HG03280 (cell line): ENCODE measurements around the gene F10.
"Not testable (repeated sequence)": the region's sequence is repeated elsewhere in the genome, so short reads cannot be mapped to it uniquely, and the experiment has no call there.

Experiments used
- ATAC-seq: cut with Tn5 transposase; IDR thresholded peaks from one replicate; pipeline ENCODE4 v1.9.1; 2021; ENCODE audit warnings: mild to moderate bottlenecking, moderate library complexity; ENCODE audit not compliant: unreplicated experiment

The F10 gene

DNA sequence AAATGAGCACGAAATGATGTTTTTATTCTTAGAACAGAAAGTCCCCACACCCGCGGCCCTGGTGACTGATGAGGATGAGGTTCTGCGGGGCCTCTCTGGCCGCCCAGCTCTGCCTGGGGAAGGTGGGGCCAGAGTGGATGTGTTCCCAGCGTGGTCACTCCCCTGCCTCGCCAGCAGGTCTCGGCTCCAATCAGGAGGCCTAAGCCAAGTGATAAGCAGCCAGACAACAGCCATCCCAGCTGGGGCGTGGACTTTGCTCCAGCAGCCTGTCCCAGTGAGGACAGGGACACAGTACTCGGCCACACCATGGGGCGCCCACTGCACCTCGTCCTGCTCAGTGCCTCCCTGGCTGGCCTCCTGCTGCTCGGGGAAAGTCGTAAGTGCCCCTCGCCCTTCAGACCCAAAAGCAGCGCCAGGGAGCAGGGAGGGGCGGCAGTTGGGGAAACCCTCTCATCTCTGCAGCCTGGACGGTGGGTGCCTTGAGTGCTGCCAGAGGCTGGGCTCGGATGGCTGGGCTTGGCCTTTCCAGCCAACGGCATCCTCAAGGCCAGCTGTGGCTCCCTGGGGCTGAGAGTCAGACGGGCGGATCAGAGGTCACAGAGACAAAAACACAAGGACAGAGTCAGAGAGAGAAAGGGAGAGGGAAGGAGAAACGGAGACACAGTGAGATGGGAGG, at the start of gene F10:
Gene F10 (plus strand): TSS at position 250 of the 676 bp plus-strand sequence. CDS start 57 bp downstream, at position 307.
- ATAC-seq, result no peak

DNA sequence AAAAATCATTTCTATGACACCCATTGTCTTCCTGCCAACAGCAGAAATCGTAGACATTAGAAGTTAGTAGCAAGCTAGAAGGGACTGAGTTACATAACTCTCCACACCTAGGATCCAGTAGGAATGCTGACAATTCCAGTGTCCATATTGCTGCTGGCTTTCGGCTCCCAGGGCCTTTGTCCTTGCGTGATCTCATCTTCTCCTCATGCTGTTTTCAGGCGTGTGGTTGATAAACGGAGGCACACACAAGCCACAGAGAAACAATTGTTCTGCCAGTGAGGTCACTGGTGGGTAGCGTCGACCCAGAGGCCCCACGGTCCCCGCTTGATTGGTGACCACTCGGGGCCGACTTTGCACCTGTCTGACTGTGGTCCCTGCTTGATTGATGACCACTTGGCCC, 48.7 kb upstream of the F10 start:
- ATAC-seq, result no peak

DNA sequence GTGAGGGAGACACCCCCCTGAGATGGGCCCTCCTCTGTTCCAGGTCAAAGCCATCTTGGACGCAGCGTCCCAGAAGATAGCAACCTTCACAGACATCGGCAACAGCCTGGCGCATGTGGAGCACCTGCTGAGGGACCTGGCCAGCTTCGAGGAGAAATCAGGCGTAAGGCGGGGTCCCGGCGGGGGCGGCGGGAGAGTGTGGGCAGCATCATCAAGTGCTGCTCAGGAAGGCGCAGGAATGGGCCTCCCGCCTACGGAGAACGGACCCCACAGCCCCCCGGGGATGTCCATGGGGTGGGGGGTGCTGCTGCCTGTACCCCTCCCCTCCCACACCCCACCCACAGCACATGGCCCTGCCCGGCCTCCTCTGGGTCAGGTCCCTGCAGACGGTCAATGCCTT, 48.2 kb upstream of the F10 start:
- ATAC-seq, result no peak

DNA sequence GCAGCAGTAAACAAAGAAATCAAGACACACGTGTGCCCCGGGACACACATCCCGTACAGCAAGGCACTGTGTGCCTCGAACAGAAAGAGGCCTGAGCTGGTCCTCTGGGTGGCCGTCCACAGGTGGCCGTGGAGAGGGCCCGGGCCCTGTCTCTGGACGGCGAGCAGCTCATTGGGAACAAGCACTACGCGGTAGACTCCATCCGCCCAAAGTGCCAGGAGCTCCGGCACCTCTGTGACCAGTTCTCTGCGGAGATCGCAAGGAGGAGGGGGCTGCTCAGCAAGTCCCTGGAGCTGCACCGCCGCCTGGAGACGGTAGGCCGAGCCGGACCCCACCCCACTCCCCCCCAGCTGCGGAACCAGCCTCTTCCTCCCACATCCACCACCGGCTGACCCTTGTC, 47.7 kb upstream of the F10 start:
- no peak for ATAC-seq

DNA sequence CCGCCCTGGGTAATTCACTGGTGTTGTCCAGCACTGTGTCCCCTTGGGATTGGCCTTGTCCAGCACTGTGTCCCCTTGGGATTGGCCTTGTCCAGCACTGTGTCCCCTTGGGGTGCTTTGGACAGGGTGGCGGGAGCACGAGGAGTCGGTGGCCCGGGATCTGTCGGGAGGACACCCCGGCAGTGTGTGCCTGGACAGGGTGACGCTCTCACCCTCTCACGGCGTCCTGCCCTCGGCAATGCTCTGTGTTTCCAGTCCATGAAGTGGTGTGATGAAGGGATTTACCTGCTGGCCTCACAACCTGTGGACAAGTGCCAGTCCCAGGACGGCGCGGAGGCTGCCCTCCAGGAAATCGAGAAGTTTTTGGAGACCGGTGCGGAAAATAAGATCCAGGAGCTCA, 46.9 kb upstream of the F10 start:
- no peak for ATAC-seq

DNA sequence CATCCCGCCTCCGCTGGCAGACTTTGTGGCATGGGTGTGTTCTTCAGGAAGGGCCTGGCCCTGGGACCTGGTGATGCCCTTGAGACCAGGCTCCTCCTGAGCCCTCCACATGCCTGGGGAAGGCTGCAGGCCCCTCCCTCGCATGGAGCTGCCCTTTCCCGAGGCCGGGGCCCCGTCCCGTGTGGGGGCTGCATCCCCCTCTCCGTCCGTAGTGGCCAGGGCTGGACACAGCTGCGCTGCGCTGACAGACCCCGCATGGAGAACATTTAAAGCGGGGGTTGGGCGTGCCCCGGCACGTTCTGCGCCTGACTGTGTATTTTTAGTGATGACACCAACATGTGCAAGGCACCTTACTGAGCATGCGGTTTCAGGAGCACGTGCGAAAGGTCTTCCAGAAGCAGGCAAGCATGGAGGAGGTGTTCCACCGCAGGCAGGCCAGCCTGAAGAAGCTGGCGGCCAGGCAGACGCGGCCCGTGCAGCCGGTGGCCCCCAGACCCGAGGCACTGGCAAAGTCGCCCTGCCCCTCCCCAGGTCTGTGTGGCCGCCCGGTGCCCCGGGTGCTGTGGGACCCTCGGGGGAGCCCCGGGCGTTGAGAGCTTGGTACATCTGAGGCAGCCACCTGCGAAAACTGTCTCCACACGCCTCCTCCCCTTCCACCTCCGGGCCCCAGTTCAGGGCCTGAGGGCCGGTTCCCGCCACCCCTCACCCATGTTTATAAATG, 45.8 kb upstream of the F10 start:
- ATAC-seq, result no peak

DNA sequence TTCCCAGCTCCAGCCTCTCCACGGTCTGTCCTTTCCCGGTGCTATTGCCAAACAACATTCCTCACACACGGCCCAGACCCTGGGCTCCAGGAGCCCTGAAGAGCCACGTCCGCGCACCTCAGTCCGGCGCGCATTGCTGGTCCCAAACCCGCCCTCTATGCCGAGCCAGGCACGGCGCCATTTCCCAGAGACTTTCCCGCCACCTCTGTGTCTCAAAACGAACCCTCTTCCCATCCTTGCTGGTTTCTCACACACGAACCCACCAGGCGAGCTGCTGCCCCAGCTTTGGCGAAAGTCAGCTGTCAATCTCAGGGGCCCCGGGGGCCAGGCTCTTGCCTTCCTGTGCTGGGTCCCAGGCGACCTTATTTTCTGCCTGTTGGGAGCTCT, 45.0 kb upstream of the F10 start:
- ATAC-seq, result no peak

DNA sequence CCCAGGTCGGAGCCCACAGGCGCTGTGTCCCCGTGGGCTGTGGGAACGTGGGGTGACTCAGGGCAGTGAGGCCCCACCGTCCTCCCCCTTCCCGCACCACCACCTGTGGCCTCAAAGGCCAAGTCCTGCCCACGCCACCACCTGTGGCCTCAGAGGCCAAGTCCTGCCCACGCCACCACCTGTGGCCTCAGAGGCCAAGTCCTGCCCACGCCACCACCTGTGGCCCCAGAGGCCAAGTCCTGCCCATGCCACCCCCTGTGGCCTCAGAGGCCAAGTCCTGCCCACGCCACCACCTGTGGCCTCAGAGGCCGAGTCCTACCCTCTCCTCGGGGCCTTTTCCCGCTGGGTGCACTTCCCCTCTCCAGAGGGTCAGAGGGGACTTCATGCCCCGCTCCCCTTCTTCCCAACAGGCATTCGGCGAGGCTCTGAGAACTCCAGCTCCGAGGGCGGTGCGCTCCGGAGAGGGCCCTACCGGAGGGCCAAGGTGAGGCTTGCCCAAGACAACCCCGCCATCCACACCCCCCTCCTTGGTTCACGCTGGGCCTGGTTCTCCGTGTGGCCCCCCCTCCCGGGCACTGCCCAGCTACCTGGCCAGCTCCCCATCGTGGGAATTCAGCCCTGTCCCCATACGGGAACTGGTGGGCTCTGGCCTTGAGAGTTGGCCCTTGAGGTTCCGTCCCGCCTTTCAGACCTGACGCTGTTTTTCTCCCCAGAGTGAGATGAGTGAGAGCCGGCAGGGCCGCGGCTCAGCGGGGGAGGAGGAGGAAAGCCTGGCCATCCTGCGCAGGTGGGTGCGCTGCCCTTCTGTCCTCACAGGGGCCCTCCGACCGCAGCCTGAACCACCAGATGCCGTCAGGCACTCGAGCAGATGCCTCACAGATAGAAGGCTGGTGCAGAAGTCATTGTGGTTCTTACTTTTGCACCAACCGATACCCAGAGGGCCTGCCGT, 44.4 kb upstream of the F10 start:
- no peak for ATAC-seq

DNA sequence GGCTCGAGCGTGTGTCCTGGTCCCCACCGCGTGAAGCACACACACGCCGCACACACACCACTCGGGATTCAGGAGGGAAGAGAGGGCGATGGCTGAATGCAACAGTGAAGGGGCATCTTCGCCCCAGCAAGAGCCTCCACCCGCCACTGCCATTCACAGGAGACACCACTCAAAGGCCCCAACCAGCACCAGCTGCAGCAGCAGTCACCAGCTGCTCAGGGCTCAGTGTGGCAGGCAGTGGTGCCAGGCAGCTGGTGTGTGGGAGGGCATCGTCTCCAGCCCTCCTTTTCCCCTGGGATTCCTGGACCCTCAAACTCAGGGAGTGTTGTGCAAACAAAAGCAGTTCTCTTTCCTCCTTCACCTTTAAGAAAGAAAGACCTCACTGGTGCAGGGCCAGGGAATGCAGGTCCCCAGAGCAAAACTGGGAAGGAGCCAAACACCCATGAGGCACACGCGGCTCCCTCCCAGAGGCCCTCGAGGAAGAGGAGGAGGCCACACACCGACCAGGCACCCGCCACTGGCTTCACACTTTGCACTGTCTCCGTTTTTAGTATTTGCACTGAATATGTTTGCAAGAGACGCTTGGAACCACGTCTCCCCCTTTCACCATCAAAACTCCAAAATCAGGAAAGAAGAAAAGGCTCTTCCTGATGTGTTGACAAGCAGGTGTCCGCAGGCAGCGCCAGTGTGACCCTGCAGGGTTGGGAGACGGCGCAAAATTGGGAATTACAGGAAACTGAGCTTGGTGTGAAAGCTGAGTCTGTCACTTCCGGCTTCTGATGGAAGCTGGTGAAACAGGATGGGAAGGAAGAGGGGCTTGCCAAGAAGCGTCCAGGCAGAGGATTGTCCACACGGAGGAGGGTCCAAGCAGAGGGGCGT, 43.5 kb upstream of the F10 start:
- no peak for ATAC-seq

DNA sequence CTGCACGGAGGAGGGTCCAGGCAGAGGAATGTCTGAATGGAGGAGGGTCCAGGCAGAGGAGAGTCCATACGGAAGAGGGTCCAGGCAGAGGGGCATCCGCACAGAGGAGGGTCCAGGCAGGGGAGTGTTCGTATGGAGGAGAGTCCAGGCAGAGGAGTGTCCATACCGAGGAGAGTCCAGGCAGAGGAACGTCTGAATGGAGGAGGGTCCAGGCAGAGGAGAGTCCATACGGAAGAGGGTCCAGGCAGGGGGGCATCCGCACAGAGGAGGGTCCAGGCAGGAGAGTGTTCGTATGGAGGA, 42.9 kb upstream of the F10 start:
- ATAC-seq, result not testable (repeated sequence)

DNA sequence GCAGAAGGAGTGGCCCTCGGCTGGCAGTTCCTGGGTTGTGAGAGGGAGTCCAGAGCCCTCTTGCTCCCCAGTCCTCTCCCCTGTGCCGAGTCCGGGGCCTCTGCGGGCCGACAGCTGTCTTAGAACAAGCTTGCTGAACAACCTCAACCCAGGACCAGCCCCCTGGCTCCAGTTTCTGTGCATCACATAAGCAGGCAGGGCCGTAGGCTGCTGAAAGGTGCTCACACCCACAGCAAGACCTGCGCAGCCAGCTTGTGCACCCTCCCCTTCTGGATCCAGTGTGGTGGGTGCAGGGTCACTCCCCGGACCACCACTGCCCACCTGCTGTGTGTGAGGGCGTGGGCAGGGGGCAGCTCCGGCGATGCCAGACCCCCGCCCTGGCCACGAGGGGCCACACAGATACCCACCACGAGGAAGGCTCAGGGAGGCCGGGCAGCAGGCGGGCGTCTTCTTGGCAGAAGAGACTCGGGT, 42.2 kb upstream of the F10 start:
- ATAC-seq, result no peak

DNA sequence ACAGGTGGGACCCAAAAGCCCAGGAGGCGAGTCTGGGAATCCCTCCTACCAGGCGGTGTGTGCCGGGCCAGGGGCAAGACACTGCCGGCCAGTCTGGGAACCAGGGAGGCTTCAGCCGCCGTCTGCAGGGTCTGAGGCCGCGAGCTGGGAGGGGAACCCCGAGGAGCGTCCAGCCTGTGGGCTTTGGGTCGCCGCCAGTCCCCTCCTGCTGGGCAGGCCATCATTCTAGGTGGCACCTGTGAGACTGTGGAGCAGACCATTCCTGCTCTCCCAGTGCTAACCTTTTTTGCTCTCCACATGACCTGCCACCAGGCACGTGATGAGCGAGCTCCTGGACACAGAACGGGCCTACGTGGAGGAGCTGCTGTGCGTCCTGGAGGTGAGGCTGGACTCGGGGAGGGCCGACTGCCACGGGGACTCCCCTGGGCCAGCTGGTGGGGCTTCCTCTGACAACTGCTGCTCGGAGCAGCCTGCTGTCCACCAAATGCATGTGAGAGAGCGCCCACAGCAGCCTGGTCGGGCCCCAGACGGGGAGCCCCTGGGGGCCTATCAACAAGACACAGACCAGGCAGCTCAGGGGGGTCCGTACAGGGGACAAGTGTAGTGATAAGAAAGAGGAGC, 41.6 kb upstream of the F10 start:
- no peak for ATAC-seq

DNA sequence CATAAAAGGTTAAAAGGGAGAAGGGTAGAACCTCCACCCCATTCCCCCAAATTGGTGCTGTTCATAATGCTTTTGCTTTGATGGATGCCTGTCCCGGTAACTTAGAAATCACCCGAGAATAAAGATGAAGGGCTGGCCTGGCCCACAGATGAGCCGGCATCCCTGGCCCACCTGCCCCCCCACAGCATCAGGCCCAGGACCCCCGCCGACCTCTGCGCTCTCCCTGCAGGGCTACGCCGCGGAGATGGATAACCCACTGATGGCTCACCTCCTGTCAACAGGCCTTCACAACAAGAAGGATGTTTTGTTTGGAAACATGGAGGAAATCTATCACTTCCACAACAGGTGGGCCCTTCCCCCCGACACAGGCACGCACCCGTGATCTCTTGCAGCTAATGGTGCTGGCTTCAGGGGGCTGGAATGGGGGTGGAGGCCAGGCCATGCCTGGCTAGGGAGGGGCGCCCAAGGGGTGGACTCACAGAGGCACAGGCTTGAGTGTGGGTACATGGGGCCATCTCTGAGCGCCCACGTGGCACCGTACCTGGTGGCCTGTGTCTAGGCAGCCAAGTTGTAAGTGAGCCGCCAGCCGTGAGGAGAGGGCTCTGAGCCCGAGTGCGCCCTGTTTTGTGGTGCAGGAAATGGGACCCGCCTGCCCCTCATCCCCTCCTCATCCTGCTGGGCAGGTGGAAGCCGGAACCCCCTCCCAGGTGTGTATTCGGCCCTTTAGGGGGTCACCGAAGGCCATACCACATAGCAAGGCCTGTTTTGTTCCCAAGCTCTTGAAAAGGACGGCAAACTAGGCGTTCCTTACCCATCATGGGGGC, 40.2 kb upstream of the F10 start:
- no peak for ATAC-seq

DNA sequence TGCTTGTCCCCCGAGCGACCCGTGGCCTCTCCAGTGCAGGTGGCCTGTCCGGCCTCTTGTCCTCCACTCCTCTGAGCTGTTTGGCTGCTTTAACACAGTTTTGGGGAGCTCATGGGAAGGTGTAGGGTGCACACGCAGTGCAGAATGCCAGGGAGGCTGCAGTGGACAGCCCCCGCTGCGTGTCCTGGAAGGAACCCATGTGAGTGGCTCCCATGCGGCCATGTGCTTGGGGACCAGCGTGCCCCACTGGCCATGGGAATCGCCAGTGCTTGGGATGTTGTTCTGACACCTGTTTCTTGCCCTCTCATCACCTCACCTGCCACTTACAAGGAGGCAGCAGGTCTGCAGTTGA, 39.6 kb upstream of the F10 start:
- no peak for ATAC-seq

DNA sequence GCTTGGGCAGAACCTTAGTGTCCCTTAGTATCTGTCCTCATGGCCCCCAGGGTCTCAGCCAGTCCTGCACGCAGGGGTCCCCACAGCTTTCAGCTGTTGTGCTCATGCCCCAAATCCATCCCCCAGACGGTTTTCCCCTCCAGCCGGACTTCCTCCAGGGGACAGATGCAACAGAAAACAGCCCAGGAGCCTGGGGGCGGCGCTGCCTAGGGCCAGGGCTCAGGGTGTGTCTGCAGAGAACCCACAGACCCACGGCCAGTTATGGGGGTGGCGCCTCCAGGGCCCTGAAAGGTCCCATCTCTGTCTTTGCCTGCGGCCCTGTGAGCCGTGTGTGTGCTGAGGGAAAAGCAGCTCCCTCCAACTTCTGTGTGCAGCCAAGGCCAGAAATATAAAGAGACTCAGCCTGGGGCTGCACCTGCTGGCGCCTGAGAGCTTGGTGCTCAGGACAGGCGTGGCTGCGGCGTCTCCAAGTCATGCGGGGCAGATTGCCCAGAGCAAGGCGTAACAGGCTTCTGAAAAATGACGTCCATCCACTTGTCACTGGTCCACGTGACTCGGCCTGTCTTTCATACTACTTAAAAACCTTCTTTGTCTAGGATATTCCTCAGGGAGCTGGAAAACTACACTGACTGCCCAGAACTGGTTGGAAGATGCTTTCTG, 39.1 kb upstream of the F10 start:
- no peak for ATAC-seq

DNA sequence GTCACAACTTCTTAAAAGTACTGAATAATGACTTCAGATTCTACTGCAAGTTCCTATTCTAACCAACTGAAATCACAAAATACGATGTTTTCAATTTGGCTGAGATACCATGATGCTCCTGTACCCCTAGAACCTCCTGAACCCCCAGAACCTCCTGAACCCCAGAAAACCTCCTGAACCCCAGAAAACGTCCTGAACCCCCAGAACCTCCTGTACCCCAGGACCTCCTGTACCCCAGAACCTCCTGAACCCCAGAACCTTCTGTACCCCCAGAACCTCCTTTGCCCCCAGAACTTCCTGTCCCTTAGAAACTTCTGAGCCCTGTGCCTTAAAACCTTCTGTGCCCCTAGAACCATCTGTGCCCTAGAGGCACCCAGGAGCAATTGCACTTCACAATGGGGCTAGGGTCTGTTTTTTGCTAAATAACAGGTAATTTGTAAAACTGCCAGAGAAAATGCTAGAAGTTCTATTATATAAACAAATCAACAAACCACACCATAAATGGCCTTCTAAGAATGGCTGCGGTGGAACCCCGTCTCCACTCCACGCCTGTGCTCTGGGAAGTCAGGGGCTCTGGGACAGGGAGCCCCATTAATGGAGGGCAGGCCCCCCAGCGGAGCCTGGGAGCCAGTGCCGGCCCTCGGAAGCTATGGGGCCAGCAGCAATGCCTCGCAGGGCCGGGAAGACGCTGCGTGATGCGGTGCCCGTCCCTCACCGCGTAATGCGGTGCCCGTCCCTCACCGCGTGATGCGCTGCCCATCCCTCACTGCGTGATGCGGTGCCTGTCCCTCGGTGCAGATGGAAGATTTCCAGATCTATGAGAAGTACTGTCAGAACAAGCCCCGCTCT, 38.3 kb upstream of the F10 start:
- ATAC-seq, result no peak

DNA sequence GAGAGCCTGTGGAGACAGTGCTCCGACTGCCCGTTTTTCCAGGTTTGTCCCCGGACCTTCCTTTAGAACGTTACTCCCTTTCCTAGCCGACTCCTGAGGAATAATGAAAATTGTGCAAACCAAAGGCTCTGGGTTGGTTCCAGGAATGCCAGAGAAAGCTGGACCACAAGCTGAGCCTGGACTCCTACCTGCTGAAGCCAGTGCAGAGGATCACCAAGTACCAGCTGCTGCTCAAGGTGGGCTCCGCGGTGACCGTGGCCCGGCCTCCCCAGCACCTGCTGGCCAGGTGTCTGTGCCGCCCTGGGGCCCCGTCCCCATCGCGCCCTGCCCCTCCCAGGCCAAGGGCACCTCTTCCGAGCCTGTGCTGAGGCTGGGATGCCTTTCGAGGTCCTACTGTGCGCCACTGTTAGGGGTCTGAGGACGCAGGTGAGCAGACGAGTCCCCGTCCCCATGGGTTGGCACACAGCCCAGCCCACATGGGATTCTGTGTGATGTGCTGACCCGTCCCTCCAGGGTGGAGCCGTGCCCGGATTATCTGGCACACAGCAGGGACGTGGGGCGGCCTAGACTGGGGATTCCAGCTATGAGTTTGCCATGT, 37.6 kb upstream of the F10 start:
- no peak for ATAC-seq
